ENCODE data around the gene PNISR.
A peak's percentile ranks its signal among the peaks of the same experiment; 100 is the strongest.
"Not testable (repeated sequence)": the region's sequence is repeated elsewhere in the genome, so short reads cannot be mapped to it uniquely, and the experiment has no call there.

PNISR gene

GRCh38 chr6:99424761-99425646 lies at the start of gene PNISR:
PNISR (minus strand) TSS chr6:99425308; CDS start chr6:99414659, 10,649 bp downstream.
- DNase-seq (ENCODE audit: low read depth in 2 of 2): peak; percentile 68 to 83

- no peak for DNase-seq (ENCODE audit: low read depth in 2 of 2)
Measured at GRCh38 chr6:99473730-99474129, 48.6 kb upstream of the PNISR start.

GRCh38 chr6:99471638-99472037 lies 46.5 kb upstream of the PNISR start:
- no peak for DNase-seq (ENCODE audit: low read depth in 2 of 2)

- DNase-seq (ENCODE audit: low read depth in 2 of 2): no peak
Measured at GRCh38 chr6:99467509-99468106, 42.5 kb upstream of the PNISR start.

- not testable (repeated sequence) for DNase-seq (ENCODE audit: low read depth in 2 of 2)
Measured at GRCh38 chr6:99459133-99459532, 34.0 kb upstream of the PNISR start.

- no peak for DNase-seq (ENCODE audit: low read depth in 2 of 2)
Measured at GRCh38 chr6:99458319-99458718, 33.2 kb upstream of the PNISR start.

GRCh38 chr6:99446076-99446475 lies 21.0 kb upstream of the PNISR start:
- no peak for DNase-seq (ENCODE audit: low read depth in 2 of 2)

GRCh38 chr6:99434702-99435530 lies 9.8 kb upstream of the PNISR start:
- DNase-seq (ENCODE audit: low read depth in 2 of 2): no peak

GRCh38 chr6:99432877-99433276 lies 7.8 kb upstream of the PNISR start:
- no peak for DNase-seq (ENCODE audit: low read depth in 2 of 2)

- DNase-seq (ENCODE audit: low read depth in 2 of 2): no peak
Measured at GRCh38 chr6:99431901-99432300, 6.8 kb upstream of the PNISR start.

- no peak for DNase-seq (ENCODE audit: low read depth in 2 of 2)
Measured at GRCh38 chr6:99427988-99428387, 2.9 kb upstream of the PNISR start.

- DNase-seq (ENCODE audit: low read depth in 2 of 2): no peak
Measured at GRCh38 chr6:99426451-99426757, 1.3 kb upstream of the PNISR start.

- peak; percentile 29 to 41 for DNase-seq (ENCODE audit: low read depth in 2 of 2)
Measured at GRCh38 chr6:99425647-99426450, 741 bp upstream of the PNISR start.

GRCh38 chr6:99424022-99424421 lies 1.1 kb downstream of the PNISR start:
- DNase-seq (ENCODE audit: low read depth in 2 of 2): no peak

- no peak for DNase-seq (ENCODE audit: low read depth in 2 of 2)
Measured at GRCh38 chr6:99422912-99423311, 2.2 kb downstream of the PNISR start.

- DNase-seq (ENCODE audit: low read depth in 2 of 2): no peak
Measured at GRCh38 chr6:99416892-99417767, 8.0 kb downstream of the PNISR start.

GRCh38 chr6:99416226-99416625 lies 8.9 kb downstream of the PNISR start:
- no peak for DNase-seq (ENCODE audit: low read depth in 2 of 2)

GRCh38 chr6:99415446-99415845 lies 9.7 kb downstream of the PNISR start:
- DNase-seq (ENCODE audit: low read depth in 2 of 2): no peak

GRCh38 chr6:99412065-99412464 lies 13.0 kb downstream of the PNISR start:
- no peak for DNase-seq (ENCODE audit: low read depth in 2 of 2)

GRCh38 chr6:99409672-99410071 lies 15.4 kb downstream of the PNISR start:
- DNase-seq (ENCODE audit: low read depth in 2 of 2): no peak

- no peak for DNase-seq (ENCODE audit: low read depth in 2 of 2)
Measured at GRCh38 chr6:99407076-99407475, 18.0 kb downstream of the PNISR start.

All from stimulated activated CD8-positive, alpha-beta memory T cell treated with anti-CD3 and anti-CD28 coated beads, Interleukin-15, amount 100 ng/mL, for 4 hours (primary cell).